DLD1 (cell line): ENCODE results near the gene ACHE.
"Not testable (repeated sequence)": the region's sequence is repeated elsewhere in the genome, so short reads cannot be mapped to it uniquely, and the experiment has no call there.

Experiments
- in situ Hi-C: cut with HindIII; loops from 2 replicates; pipeline ENCODE4 v1.10.0; 2017; ENCODE audit warnings: low sequenced_read_pairs

The ACHE gene

DNA sequence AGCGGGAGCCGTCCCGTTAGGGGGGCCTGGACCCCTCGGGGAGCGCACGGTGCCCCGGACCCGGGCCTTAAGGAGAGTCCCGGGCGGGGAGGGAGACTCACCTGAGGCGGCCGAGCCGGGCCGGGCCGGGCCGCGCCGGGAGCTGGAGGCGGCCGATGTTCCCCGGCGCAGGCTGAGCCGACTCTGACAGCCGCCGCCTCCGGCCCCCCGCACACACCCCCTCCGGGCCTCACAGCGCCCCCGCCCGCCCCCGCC is at the start of gene ACHE:
TSS of gene ACHE (minus strand) at position 188 of the 255 bp plus-strand sequence. CDS start 1,656 bp downstream, outside the sequence.
- in situ Hi-C loops = no loop called here

DNA sequence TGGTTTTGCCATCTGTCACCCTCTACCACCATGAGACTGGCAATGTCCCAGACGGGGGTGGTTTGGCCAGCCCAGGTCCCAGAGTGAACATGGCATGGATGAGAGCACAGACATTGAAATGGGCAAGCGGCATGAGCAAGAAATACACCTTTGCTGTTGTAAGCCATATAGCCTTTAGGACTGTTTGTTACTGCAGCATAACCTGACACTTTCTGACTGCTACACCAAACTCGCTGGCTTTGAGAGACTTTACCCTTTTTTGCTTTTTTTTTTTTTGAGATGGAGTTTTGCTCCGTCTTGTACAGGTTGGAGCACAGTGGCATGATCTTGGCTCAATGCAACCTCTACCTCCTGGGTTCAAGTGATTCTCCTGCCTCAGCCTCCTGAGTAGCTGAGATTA is 48.5 kb upstream of the ACHE start:
- in situ Hi-C loops = no loop called here

DNA sequence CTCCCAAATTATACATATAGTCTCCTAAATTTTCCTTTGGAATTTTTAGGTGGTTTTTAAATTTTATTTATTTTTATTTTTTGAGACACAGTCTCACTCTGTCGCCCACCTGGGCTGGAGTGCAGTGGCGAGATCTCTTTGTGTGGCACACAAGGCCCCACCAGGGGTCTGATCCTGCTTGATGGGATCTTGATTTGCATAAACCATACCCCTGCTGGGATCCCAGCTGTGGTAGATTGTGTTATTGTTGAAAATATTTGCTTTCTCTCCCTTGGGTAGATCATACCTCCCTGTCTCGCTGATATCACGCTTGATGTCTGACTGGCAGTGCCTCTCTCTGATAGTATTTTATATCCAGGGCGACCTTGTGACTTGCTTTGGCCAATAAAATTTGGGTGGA is 48.0 kb upstream of the ACHE start:
- in situ Hi-C loops = no loop called here

DNA sequence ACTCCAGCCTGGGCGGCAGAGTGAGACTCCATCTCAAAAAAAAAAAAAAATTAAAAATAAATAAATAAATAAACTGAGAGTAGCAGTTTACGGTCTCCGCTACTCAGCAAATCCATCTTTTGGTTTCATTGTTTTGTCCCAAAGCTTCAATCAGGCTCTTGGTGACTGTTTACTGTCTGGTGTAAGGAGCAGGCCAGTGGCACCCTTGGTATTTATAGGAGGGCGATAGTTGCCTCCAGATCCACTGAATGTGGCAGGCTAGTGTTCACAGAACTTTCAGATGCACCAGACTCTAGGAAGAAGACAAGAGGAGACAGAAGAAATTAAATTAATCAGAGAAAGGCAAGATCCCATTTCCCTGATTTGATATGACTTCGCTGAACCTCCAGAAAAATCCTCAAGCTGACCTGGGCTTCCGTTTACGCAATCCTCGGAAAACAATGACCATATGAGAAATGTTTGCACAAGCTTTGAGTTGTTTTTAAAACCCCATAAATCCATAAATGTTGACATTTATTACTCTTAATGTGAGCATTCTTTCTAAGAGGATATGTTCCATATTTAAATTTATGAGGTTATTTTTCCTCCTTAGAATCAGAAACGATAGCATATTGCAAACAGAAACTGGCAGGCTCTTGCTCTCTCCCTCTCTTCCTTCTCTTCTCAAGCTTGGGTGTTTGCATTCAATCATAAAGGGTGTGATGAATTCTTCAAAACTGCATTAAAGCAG is 46.5 kb upstream of the ACHE start:
- in situ Hi-C loops = no loop called here

DNA sequence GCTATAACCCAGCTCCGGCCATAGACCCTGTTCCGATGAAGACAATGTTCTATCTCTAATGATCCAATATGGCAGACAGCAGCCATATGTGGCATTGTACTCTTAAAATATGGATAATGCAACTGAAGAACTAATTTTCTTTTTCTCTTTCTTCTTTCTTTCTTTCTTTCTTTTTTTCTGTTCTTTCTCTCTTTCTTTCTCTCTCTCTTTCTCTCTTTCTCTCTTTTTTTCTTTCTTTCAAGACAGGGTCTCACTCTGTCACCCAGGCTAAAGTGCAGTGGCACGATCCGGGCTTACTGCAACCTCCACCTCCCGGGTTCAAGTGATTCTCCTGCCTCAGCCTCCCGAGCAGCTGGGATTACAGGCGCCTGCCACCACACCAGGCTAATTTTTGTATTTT is 40.5 kb upstream of the ACHE start:
- in situ Hi-C loops = not testable (repeated sequence)

DNA sequence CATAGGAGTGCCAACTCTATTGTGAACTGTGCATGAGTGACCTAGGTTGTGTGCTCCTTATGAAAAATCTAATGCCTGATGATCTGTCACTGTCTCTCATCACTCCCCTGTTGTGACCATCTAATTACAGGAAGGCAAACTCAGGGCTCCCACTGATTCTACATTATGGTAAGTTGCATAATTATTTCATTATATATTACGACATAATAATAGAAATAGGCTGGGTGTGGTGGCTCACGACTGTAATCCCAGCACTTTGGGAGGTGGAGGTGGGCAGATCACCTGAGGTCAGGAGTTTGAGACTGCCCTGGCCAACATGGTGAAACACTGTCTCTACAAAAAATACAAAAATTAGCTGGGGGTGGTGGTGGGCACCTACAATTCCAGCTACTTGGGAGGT is 39.7 kb upstream of the ACHE start:
- in situ Hi-C loops = not testable (repeated sequence)

DNA sequence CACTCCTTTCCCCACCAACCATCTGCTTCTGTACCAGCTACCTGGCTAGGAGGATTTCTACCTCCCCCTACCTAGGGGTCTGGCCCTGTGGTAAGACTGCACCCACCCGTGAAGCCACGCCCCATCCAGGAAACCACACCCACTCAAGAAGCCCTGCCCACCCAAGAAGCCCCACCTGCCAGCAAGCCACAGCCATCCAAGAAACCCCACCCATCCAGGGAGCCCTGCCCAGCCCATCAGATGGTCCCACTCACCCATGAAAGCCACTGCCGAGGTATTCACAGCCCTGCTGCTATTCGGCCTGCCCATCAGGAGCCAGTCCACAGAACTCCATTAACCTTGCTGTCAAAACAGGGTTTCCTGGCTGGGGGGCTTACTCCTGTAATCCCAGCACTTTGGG is 38.0 kb upstream of the ACHE start:
- in situ Hi-C loops = no loop called here

DNA sequence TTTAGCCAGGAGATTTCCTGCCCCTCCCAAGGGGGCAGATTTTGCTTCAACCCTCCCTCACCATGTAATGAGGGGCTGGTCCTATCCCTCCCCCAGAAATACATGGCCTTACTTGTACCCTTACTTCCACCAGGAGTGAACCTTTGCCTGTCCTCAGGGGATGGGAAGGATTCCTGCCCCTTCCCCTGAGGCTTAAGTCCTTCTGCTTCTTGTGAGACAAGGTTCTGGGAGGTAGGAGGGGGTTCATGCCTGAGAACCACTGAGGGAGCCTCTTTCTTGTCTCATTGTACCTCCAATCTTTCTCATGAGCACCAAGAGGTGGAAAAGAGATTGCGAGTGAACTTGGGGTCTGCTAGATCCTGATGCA is 34.1 kb upstream of the ACHE start:
- in situ Hi-C loops = no loop called here

DNA sequence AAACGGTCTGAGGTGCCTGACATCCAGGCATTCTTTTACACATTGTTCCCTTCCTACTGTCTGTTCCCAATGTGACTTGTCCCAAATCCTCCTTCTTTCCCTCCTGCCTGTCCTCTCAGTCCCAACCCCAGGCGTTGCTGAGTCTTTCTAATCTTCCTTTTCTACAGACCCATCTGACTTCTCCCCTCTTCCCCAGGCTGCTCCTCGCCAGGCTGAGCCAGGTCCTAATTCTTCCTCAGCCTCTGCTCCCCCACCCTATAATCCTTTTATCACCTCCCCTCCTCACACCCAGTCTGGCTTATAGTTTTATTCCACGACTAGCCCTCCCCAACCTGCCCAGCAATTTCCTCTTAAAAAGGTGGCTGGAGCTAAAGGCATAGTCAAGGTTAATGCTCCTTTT is 27.9 kb upstream of the ACHE start:
- in situ Hi-C loops = not testable (repeated sequence)

DNA sequence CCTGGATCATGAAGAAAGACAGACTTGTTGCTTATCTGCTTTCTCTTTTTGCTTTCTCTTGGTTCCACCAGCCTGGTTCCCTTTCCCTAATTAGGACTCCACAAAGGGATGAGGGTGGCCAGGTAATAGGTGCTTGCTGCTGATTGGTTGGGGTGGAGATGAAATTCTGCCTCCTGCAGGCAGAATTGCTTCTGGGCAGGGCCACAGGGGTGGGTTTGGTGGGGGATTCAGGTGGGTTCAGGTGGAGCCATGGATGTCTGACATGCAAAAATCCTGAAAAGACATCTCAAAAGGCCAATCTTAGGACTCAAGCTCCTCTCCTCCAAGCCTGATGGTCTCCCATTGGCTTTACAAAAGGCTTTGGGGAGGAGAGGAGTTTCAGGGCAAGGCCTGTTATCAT is 25.4 kb upstream of the ACHE start:
- in situ Hi-C loops = no loop called here

DNA sequence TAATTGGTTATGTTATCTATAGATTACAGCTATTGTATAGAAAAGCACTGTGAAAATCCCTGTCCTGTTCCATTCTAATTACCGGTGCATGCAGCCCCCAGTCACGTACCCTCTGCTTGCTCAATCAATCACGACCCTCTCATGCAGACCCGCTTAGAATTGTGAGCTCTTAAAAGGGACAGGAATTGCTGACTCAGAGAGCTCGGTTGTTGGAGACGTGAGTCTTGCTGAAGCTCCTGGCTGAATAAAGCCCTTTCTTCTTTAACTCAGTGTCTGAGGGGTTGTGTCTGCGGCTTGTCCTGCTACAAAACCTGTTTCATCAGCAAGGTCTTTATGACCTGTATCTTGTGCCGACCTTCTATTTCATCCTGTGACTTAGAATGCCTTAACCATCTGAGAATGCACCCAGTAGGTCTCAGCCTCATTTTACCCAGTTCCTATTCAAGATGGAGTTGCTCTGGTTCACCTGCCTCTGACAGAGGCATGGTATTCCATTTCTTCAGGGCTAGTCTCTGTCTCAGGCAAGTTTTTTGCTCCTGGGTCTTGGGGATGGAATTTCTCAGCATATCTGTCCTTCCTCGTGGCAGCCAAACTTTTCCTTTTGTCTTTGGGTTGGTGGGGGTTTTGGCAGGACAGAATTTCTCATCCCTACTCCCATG is 24.2 kb upstream of the ACHE start:
- in situ Hi-C loops = not testable (repeated sequence)

DNA sequence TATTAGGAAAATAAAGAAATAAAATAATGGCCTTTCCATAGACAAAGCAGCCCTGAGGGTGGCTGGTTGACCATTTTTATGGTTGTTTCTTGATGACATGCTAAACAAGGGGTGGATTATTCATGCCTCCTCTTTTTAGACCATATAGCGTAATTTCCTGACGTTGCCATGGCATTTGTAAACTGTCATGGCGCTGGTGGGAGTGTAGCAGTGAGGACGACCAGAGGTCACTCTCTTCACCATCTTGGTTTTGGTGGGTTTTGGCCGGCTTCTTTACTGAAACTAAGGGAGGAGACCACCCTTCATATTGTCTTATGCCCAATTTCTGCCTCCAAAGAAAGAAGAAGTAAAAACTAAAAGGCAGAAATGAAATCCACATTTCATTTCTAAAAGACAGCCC is 23.6 kb upstream of the ACHE start:
- in situ Hi-C loops = not testable (repeated sequence)

DNA sequence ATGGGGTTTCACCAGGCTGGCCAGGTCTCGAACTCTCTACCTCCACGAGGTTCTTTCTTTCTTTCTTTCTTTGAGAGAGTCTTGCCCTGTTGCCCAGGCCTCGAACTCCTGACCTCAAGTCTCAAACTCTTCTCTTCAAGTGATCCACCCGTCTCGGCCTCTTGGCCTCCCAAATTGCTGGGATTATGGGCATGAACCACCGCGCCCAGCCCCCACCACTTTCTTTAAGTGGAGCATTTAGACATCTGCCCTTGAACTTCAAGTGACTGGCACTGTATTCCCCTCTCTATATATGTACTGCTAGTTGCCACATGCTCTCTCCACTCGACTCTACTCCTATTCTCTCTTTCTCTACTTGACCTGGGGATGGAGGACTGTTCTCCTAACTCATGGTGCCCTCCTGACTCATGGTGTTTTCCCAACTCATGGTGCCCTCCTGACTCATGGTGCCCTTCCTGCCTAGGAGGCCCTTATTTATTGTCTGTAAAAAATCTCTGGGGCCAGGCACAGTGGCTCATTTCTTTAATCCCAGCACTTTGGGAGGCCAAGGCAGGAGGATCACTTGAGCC is 19.3 kb upstream of the ACHE start:
- in situ Hi-C loops = no loop called here

DNA sequence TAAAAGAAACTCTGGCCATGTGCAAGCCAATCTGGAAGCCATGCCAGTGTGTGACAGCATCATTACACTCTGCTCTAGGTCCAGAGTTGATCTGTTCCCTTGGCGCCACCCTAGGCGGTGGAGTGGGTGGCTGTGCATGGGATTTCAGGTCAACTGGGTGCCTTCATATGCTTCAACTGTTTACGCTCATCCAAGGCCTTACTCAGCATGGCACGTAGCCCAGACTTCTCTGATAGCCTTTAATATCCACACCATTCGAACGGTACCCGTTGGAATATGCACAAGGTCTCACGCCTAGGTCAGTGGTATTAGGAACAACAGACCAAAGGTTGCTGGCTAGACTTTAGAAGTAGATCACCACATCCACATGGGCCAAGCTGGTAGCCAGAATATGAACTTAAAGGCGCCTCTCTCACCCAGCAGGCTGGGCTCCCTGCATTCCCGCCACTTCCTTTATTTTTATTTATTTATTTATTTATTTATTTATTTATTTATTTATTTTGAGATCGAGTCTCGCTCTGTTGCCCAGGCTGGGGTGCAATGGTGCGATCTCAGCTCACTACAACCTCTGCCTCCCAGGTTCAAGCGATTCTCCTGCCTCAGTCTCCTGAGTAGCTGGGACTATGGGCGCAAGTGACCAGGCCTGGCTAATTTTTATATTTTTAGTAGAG is 18.7 kb upstream of the ACHE start:
- in situ Hi-C loops = no loop called here

DNA sequence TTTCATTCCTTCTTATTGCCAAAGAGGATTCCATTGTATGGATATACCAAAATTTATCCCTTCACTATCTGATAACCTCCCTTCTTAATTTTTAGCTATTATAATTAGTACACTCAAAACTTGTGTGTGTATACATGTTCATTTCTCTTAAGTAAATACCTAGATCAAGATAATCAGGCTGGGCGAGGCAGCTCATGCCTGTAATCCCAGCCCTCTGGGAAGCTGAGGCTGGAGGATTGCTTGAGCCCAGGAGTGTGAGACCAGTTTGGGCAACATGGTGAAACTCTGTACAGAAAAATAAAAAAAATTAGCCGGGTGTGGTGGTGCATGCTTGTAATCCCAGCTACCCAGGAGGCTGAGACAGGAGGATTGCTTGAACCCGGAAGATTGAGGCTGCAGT is 15.8 kb upstream of the ACHE start:
- in situ Hi-C loops = no loop called here

DNA sequence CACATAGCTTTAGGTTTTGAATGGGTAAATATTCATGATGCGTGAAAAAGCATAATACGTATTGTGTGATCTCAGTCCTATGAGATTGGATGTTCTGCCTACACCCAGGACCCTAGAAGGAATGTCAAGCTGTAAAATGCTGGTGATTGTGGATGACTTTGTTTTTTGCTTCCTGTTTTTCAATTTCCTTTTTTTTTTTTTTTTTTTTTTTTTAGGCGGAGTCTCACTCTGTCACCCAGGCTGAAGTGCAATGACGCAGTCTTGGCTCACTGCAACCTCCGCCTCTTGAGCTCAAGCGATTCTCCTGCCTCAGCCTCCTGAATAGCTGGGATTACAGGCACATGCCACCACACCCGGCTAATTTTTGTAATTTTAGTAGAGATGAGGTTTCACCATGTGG is 14.8 kb upstream of the ACHE start:
- in situ Hi-C loops = not testable (repeated sequence)

DNA sequence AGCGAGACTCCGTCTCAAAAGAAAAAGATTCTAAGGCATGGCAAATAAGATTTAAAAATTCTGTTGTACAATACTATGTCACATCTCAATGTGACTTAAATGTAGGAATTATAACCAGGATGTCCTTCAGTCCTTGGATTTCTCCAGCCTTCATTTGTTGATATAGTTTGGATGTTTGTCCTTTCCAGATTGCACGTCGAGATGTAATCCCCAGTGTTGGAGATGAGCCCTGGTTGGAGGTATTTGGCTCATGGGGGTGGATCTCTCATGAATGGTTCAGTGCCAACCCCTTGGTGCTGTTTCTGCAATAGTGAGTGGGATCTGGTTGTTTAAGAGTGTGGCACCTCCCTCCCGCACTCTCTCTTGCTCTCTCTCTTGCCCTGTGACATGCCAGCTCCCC is 12.8 kb upstream of the ACHE start:
- in situ Hi-C loops = no loop called here

DNA sequence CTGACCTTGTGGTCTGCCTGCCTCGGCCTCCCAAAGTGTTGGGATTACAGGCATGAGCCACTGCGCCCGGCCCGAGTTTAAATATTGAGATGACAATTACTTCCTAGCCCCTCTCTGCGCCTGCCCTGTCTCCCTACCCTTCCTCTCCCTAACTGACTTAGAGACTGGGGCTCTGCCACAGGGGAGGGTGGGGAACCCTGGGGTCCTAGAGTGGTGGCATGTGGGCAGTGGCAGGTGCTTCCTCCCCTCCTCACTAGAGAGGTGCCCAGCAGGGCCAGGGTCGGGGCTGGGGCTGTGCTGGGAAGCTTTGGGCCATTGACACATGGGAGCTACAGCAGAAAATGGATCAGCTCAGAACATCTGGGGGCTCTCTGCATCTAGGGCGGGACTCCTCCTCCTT is 7.0 kb upstream of the ACHE start:
- in situ Hi-C loops = no loop called here

DNA sequence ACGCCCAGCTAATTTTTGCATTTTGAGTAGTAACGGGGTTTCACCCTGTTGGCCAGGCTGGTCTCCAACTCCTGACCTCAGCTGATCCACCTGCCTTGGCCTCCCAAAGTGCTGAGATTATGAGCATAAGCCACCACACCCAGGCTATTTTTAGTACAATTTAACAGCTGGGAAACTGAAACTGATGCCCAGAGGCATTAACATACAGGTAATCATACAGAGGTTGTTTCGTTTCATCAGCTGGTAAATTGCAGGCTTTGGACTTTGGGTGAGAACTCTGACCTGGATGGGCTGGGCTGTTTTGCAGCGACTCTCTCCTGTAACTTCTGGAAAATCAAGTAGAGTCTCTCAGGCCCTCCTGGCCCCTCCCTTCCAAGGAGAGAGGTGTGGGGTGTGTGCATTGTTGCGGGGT is 6.2 kb upstream of the ACHE start:
- in situ Hi-C loops = no loop called here

DNA sequence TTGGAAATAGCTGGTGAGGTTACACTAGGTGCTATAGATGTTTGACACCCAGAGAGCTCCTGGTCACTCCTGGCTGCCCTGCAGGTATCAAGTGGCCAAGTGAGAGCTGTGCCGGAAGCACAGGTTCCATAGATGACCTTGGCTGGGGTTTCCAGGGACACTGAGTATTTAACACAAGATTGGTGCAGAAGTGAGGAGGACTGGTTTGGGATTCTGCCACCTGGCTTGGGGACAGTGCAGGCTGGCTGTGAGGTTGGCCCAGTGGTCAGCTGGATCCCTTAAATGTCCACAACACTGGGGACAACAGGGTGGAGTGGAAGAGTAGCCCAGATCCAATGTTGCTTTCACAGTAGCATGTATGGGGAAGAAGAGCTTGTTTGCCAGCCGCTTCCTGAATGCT is 5.3 kb upstream of the ACHE start:
- in situ Hi-C loops = no loop called here

DNA sequence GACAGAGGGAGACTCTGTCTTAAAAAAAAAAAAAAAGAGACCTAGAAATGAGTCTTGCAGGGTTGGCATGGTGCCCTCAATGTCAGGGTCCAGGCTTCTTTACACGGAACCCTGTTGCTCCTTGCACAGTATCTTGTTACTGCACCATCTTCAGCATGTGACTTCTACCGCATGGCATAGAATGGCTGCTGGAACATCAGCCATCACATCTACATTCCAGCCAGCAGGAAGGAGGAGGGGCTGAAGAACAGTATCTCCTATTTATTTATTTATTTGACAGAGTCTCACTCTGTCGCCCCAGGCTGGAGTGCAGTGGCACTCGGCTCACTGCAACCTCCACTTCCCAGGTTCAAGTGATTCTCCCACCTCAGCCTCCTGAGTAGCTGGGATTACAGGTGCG is 3.7 kb upstream of the ACHE start:
- in situ Hi-C loops = no loop called here

DNA sequence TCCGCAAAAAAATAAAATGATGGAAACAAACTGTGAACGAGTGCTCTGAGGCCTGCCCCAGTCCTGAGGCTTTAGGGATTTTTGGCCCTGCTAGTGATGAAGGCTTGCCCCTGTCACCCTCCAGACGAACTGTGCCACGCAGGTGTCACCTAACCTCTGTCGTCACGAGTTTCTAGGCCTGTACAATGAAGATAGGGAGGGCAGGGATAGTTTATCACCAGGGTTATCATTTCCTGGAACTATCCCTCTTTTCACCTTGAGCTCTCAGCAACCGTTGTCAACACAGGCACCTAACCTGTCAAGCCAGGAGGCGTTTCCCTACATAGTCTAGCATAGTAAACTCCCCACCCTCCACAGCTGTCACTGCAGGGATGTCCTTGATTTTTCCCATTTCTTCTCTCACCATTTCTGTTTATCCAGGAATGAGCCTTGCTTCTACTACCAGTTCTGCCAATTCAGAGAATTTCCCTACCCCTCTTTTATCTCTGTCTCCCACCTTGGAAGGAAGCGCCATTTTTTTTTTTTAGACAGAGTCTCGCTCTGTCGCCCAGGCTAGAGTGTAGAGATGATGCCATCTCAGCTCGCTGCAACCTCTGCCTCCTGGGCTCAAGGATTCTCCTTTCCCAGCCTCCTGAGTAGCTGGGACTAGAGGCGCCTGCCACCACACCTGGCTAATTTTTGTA is 2.2 kb upstream of the ACHE start:
- in situ Hi-C loops = no loop called here
